HG03521 (cell line): ENCODE data around the gene TOMM34.

Source experiments
- ATAC-seq: cut with Tn5 transposase; IDR thresholded peaks from one replicate; pipeline ENCODE4 v1.9.1; 2021; ENCODE audit warnings: mild to moderate bottlenecking, moderate library complexity; ENCODE audit not compliant: unreplicated experiment

TOMM34 gene

GRCh38 chr20:44960103-44960852, at the start of gene TOMM34:
TSS of gene TOMM34 (minus strand) at chr20:44960397. CDS start at chr20:44960333, 64 bp downstream.
- peak; percentile 76 for ATAC-seq

GRCh38 chr20:45008521-45009049, 48.4 kb upstream of the TOMM34 start:
- ATAC-seq = no peak

- no peak for ATAC-seq
Measured at GRCh38 chr20:44997668-44998067, 37.5 kb upstream of the TOMM34 start.

- no peak for ATAC-seq
Measured at GRCh38 chr20:44997171-44997570, 37.0 kb upstream of the TOMM34 start.

- no peak for ATAC-seq
Measured at GRCh38 chr20:44993343-44993742, 33.1 kb upstream of the TOMM34 start.

- ATAC-seq = no peak
Measured at GRCh38 chr20:44990957-44991356, 30.8 kb upstream of the TOMM34 start.

- ATAC-seq = no peak
Measured at GRCh38 chr20:44990425-44990824, 30.2 kb upstream of the TOMM34 start.

- ATAC-seq = no peak
Measured at GRCh38 chr20:44988631-44989171, 28.5 kb upstream of the TOMM34 start.

GRCh38 chr20:44983093-44983674, 23.0 kb upstream of the TOMM34 start:
- no peak for ATAC-seq

GRCh38 chr20:44981736-44982406, 21.7 kb upstream of the TOMM34 start:
- no peak for ATAC-seq

GRCh38 chr20:44979090-44979621, 19.0 kb upstream of the TOMM34 start:
- peak; percentile 87 for ATAC-seq

GRCh38 chr20:44976698-44977097, 16.5 kb upstream of the TOMM34 start:
- no peak for ATAC-seq

- no peak for ATAC-seq
Measured at GRCh38 chr20:44973053-44973452, 12.9 kb upstream of the TOMM34 start.

- ATAC-seq = no peak
Measured at GRCh38 chr20:44970243-44970757, 10.1 kb upstream of the TOMM34 start.

GRCh38 chr20:44969300-44969894, 9.2 kb upstream of the TOMM34 start:
- ATAC-seq = no peak

GRCh38 chr20:44967207-44967807, 7.1 kb upstream of the TOMM34 start:
- no peak for ATAC-seq

GRCh38 chr20:44966030-44966961, 6.1 kb upstream of the TOMM34 start, which contains the start of gene STK4:
TSS of gene STK4 (plus strand) at chr20:44966512. CDS start at chr20:44966569, 57 bp downstream.
- ATAC-seq = peak; percentile 79

GRCh38 chr20:44965651-44966029, 5.4 kb upstream of the TOMM34 start:
- no peak for ATAC-seq
